CD14-positive monocyte (primary cell): ENCODE measurements around the gene CHRNG. TPM values are rescaled to one million over a fixed set of nuclear protein-coding genes. Genes with fewer than 3 reads are reported as not detected.
"Not testable (repeated sequence)": the region's sequence is repeated elsewhere in the genome, so short reads cannot be mapped to it uniquely, and the experiment has no call there.

Experiments used
- DNase-seq, 3 donors: peaks; one replicate each; pipeline ENCODE4 v3.0.0-alpha.2; 2011 to 2022
- H2AFZ ChIP-seq: 2 replicates; pipeline ENCODE4 v1.6.0; 2012; ENCODE audit warnings: mild to moderate bottlenecking, low read depth, low read length, inconsistent platforms; ENCODE audit not compliant: insufficient read depth, poor library complexity, severe bottlenecking
- H3K27ac ChIP-seq, 2 donors: 1 replicate in 1 of 2; 2 replicates in 1 of 2; pipeline ENCODE4 v1.5.1; 2012 to 2013; ENCODE audit warnings: low read length in 2 of 2, control low read depth in 1 of 2, inconsistent platforms in 1 of 2, low read depth in 1 of 2, mild to moderate bottlenecking in 1 of 2
- H3K27me3 ChIP-seq, 2 donors: one replicate each; pipeline versions ENCODE4 v1.6.0 to v1.6.1; 2011 to 2013; ENCODE audit warnings: low read length in 2 of 2; ENCODE audit not compliant: control insufficient read depth in 2 of 2, insufficient read depth in 2 of 2
- H3K36me3 ChIP-seq, 2 donors: replicated peaks in 1 of 2; 1 replicate in 1 of 2; 2 replicates in 1 of 2; pipeline versions ENCODE4 v1.5.1 to v1.6.1; 2012 to 2013; ENCODE audit warnings: low read length in 2 of 2, control low read depth in 1 of 2, inconsistent platforms in 1 of 2, mild to moderate bottlenecking in 1 of 2; ENCODE audit not compliant: insufficient read depth in 2 of 2, control insufficient read depth in 1 of 2
- H3K4me1 ChIP-seq, 2 donors: 1 replicate in 1 of 2; 2 replicates in 1 of 2; pipeline versions ENCODE4 v1.5.1 to v1.6.1; 2012 to 2013; ENCODE audit warnings: low read length in 2 of 2, control low read depth in 1 of 2, inconsistent platforms in 1 of 2, mild to moderate bottlenecking in 1 of 2, moderate library complexity in 1 of 2; ENCODE audit not compliant: insufficient read depth in 2 of 2, control insufficient read depth in 1 of 2
- H3K4me2 ChIP-seq: replicated peaks from 2 replicates; pipeline ENCODE3; 2012; ENCODE audit warnings: low read length, moderate library complexity, mild to moderate bottlenecking; ENCODE audit not compliant: poor library complexity, severe bottlenecking; ENCODE audit errors: extremely low read depth
- H3K4me3 ChIP-seq, 3 experiments: fragments of 200-600 bp in 1 of 3; sonication (generic) in 1 of 3; replicated peaks in 1 of 3; 1 replicate in 2 of 3; 2 replicates in 1 of 3; pipeline ENCODE4 v1.5.1; 2011 to 2013; ENCODE audit warnings: low read length in 3 of 3, mild to moderate bottlenecking in 3 of 3, control low read depth in 2 of 3, low read depth in 2 of 3, inconsistent platforms in 1 of 3, moderate library complexity in 1 of 3
- H3K79me2 ChIP-seq: 2 replicates; pipeline ENCODE4 v1.6.0; 2012; ENCODE audit warnings: mild to moderate bottlenecking, control low read depth, inconsistent platforms, low read length, moderate library complexity; ENCODE audit not compliant: insufficient read depth
- H3K9ac ChIP-seq: 2 replicates; pipeline ENCODE4 v1.6.0; 2017; ENCODE audit warnings: low read length, mild to moderate bottlenecking; ENCODE audit not compliant: insufficient read depth, poor library complexity, severe bottlenecking
- H3K9me3 ChIP-seq, 2 donors: replicated peaks in 1 of 2; 1 replicate in 1 of 2; 2 replicates in 1 of 2; pipeline versions ENCODE4 v1.5.1 to v1.6.1; 2012 to 2013; ENCODE audit warnings: low read length in 2 of 2, control low read depth in 1 of 2; ENCODE audit not compliant: control insufficient read depth in 1 of 2, insufficient read depth in 1 of 2
- H4K20me1 ChIP-seq: 2 replicates; pipeline ENCODE4 v1.6.0; 2012; ENCODE audit warnings: mild to moderate bottlenecking, low read length, control low read depth, moderate library complexity; ENCODE audit not compliant: insufficient read depth
- H3K27ac Mint-ChIP-seq, 7 donors: one replicate each; pipeline ENCODE4 v1.8.0; 2020; ENCODE audit warnings: mild to moderate bottlenecking in 7 of 7, mixed read lengths in 7 of 7, moderate library complexity in 6 of 7, inconsistent platforms in 2 of 7
- H3K27me3 Mint-ChIP-seq, 3 donors: one replicate each; pipeline ENCODE4 v1.8.0; 2021 to 2022; ENCODE audit warnings: low read depth in 3 of 3, mild to moderate bottlenecking in 3 of 3, mixed read lengths in 3 of 3, moderate library complexity in 3 of 3, inconsistent platforms in 1 of 3
- H3K36me3 Mint-ChIP-seq, 2 donors: one replicate each; pipeline ENCODE4 v1.8.0; 2020; ENCODE audit warnings: mixed read lengths in 2 of 2, inconsistent platforms in 1 of 2, mild to moderate bottlenecking in 1 of 2
- H3K4me1 Mint-ChIP-seq: one replicate; pipeline ENCODE4 v1.8.0; 2020; ENCODE audit warnings: mild to moderate bottlenecking, mixed read lengths
- H3K4me3 Mint-ChIP-seq, 2 donors: one replicate each; pipeline ENCODE4 v1.8.0; 2020; ENCODE audit warnings: mild to moderate bottlenecking in 2 of 2, mixed read lengths in 2 of 2, moderate library complexity in 1 of 2
- H3K9me3 Mint-ChIP-seq, 7 donors: one replicate each; pipeline ENCODE4 v1.8.0; 2020 to 2022; ENCODE audit warnings: mixed read lengths in 7 of 7, mild to moderate bottlenecking in 6 of 7, moderate library complexity in 6 of 7, inconsistent platforms in 2 of 7
- WGBS: methylation state at CpG from one replicate; pipeline ENCODE4 v1.1.5; 2013; ENCODE audit warnings: missing lambda C conversion rate; ENCODE audit not compliant: insufficient coverage; 5-methylcytosine and 5-hydroxymethylcytosine counted together
- intact Hi-C, 2 donors: fragments of 100-400 bp; cut with micrococcal nuclease; formaldehyde crosslinking; loops; one replicate each; pipeline versions ENCODE4 v1.15.0 to v1.15.1; 2023
- polyA plus RNA-seq, 3 donors: library from polyadenylated mRNA; depleted of rRNA in 1 of 3; unstranded in 2 of 3; stranded (reverse) in 1 of 3; fragments of 300-500 nt in 2 of 3; fragments of >200 nt in 1 of 3; fragmentation: Illumina TruSeq in 2 of 3; gene quantifications; 1 replicate in 2 of 3; 2 replicates in 1 of 3; pipeline ENCODE4 v1.2.3, GENCODE V29; 2012 to 2021
- TF ChIP-seq, protein P1 (sequence below): fragments of 200-600 bp; IDR thresholded peaks from one replicate; pipeline ENCODE4 v1.8.0; 2022; ENCODE audit warnings: antibody characterized with exemption, mild to moderate bottlenecking

CHRNG gene
- polyA plus RNA-seq, 3 donors: not detected

DNA sequence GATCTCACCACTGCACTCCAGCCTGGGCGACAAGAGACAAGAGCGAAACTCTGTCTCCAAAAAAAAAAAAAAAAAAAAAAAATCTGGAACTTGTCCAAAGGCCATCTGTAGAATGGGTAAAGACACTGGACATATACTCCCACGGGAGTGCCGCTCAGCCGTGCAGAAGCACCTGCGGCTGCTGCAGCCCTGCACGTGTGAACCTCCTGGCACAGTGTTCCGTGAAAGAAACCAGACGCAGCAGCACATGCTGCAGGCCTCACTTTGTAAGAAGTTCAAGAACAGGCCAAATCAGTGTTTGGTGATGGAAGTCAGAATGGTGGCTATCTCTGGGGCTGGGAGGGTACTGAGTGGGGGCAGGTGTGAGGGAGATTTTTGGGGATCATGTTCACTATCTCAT is 7.1 kb upstream of the CHRNG start:
- no peak overlapping the region for H3K4me3 Mint-ChIP-seq
- H3K9me3 Mint-ChIP-seq: peaks cover 7 to 11% (median 10%) of the 10 kb centered on the region in 7 donors

DNA sequence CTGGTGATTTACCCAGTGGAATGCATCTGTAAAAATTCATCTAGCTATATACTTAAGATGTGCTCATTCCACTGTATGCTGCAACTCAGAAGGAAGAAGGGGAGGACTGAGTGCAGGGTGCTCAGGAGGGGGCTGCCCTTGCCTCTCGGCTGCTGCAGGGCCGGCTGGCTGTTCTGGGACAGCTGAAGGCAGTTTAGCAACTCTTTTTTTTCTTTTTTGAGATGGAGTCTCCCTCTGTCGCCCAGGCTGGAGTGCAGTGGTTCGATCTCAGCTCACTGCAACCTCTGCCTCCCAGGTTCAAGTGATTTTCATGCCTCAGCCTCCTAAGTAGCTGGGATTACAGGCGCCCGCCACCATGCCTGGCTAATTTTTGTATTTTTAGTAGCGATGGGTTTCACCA is 6.7 kb upstream of the CHRNG start:
- H3K79me2 ChIP-seq, H3K4me2 ChIP-seq, H3K36me3 Mint-ChIP-seq, H3K4me1 ChIP-seq, H3K27ac ChIP-seq, H3K4me3 Mint-ChIP-seq, intact Hi-C loops, H3K27me3 ChIP-seq, H2AFZ ChIP-seq, H4K20me1 ChIP-seq, DNase-seq, H3K27ac Mint-ChIP-seq, H3K4me1 Mint-ChIP-seq, H3K9me3 ChIP-seq, H3K9ac ChIP-seq, H3K36me3 ChIP-seq, H3K4me3 ChIP-seq: not testable (repeated sequence)
- Mint-ChIP-seq H3K9me3 (peaks cover 7 to 11% (median 10%) of the 10 kb centered on the region in 7 donors), H3K27me3 (peaks cover 9 to 19% (median 15%) of the 10 kb centered on the region in 3 donors)
- WGBS: 93% methylated on average over 3 of the region's 7 CpGs

More for the DNA sequence above, 7.1 kb upstream of the CHRNG start:
- Histone ChIP-seq H3K36me3 (no peaks in the 10 kb centered on the region), H3K79me2 (no peaks in the 10 kb centered on the region), H2AFZ (no peak overlapping the region), H3K4me1 (no peaks in the 10 kb centered on the region), H3K9ac (no peak overlapping the region), H3K9me3 (peaks cover 7% of the 10 kb centered on the region in 2 donors), H3K4me2 (no peak overlapping the region), H3K4me3 (no peak overlapping the region), H3K27me3 (no peaks in the 10 kb centered on the region), H3K27ac (no peak overlapping the region), H4K20me1 (no peaks in the 10 kb centered on the region)
- no peaks in the 10 kb centered on the region for H3K36me3 Mint-ChIP-seq
- H3K27me3 Mint-ChIP-seq: peaks cover 9 to 20% (median 15%) of the 10 kb centered on the region in 3 donors
- no peak for DNase-seq
- WGBS: 99% methylated on average over 7 of the region's 9 CpGs
- peaks cover 2% of the 10 kb centered on the region for H3K4me1 Mint-ChIP-seq
- intact Hi-C loops: no loop called here
- TF ChIP-seq, protein P1, sequence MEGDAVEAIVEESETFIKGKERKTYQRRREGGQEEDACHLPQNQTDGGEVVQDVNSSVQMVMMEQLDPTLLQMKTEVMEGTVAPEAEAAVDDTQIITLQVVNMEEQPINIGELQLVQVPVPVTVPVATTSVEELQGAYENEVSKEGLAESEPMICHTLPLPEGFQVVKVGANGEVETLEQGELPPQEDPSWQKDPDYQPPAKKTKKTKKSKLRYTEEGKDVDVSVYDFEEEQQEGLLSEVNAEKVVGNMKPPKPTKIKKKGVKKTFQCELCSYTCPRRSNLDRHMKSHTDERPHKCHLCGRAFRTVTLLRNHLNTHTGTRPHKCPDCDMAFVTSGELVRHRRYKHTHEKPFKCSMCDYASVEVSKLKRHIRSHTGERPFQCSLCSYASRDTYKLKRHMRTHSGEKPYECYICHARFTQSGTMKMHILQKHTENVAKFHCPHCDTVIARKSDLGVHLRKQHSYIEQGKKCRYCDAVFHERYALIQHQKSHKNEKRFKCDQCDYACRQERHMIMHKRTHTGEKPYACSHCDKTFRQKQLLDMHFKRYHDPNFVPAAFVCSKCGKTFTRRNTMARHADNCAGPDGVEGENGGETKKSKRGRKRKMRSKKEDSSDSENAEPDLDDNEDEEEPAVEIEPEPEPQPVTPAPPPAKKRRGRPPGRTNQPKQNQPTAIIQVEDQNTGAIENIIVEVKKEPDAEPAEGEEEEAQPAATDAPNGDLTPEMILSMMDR: no peak
- no peak overlapping the region for H3K27ac Mint-ChIP-seq
